ENCODE data around the gene CD53. TPM values are rescaled to one million over a fixed set of nuclear protein-coding genes. Genes with fewer than 3 reads are reported as not detected.

CD53 gene
- total RNA-seq, 2 donors from 2014 or later = 5.7 to 12.2 TPM

DNA sequence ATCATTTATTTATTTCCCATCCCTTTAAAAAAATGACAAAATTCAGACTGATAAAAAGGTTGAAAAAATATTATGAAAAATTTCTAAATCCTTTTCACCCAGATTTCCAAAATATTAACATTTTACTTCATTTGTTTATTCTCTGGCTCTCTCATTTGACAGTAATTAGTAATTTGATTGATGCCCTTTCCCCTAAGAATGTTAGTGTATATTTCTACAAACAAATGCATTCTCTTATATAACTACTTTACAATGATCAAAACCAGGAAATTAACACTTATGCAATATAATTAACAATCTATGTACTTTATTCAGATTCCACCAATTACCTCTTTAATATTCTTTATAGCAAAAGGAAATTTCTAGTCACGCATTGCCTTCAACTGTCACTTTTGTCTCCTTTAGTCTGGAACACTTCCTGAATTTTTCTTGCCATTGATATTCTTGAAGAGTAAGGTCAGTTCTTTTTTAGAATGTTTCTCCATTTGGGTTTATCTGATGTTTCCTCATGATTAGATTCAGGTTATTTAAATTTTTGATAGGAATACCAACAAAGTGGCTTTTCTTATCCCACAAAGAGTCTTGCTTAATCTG lies 3.9 kb downstream of the CD53 start:
- Histone ChIP-seq H3K9me3 (no peaks in the 10 kb centered on the region), H3K4me3 (no peak overlapping the region), H3K36me3 (no peaks in the 10 kb centered on the region), H3K27ac (no peak overlapping the region), H3K27me3 (replicated peaks; ENCODE audit: insufficient read depth) (no peaks in the 10 kb centered on the region), H3K4me1 (replicated peaks) (no peaks in the 10 kb centered on the region)
- DNase-seq (ENCODE audit: low spot score) = no peak
- TF ChIP-seq POLR2A (IDR thresholded peaks at IDR 0.05) (no peak), POLR2AphosphoS5 (IDR thresholded peaks at IDR 0.05) (no peak)
- TF ChIP-seq, protein P1, sequence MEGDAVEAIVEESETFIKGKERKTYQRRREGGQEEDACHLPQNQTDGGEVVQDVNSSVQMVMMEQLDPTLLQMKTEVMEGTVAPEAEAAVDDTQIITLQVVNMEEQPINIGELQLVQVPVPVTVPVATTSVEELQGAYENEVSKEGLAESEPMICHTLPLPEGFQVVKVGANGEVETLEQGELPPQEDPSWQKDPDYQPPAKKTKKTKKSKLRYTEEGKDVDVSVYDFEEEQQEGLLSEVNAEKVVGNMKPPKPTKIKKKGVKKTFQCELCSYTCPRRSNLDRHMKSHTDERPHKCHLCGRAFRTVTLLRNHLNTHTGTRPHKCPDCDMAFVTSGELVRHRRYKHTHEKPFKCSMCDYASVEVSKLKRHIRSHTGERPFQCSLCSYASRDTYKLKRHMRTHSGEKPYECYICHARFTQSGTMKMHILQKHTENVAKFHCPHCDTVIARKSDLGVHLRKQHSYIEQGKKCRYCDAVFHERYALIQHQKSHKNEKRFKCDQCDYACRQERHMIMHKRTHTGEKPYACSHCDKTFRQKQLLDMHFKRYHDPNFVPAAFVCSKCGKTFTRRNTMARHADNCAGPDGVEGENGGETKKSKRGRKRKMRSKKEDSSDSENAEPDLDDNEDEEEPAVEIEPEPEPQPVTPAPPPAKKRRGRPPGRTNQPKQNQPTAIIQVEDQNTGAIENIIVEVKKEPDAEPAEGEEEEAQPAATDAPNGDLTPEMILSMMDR (IDR thresholded peaks at IDR 0.05) = no peak
- WGBS = 75% methylated on average over 1 of the region's 1 CpG
- intact Hi-C loops (cut with DNase I) = no loop called here

DNA sequence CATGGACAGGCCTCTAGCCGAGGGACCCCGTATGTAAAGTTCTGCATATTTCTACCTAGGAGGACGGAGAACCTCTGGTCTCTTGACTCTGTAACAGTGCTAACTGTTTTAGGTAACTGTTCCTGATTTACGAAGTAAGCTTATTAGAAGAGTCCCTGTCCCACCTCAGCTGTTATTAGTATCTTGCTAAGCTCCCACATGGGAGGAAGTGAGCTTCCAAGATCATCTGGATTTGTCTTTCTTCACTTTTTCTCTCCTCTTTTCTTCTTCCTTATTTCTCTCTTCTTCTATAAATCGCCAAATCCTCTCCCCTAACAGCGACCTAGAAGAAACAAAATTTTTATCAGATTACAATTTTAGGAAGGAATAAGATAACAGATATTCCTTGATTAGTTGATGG lies 4.4 kb downstream of the CD53 start:
- Histone ChIP-seq H3K36me3 (no peaks in the 10 kb centered on the region), H3K27me3 (replicated peaks; ENCODE audit: insufficient read depth) (no peaks in the 10 kb centered on the region), H3K4me3 (no peak overlapping the region), H3K9me3 (no peaks in the 10 kb centered on the region), H3K4me1 (replicated peaks) (no peaks in the 10 kb centered on the region), H3K27ac (no peak overlapping the region)
- intact Hi-C loops (cut with DNase I) = no loop called here
- WGBS = 88% methylated on average over 6 of the region's 6 CpGs
- DNase-seq (ENCODE audit: low spot score) = no peak
- TF ChIP-seq POLR2A (IDR thresholded peaks at IDR 0.05) = no peak
- TF ChIP-seq, protein P1 (IDR thresholded peaks at IDR 0.05) = no peak
- TF ChIP-seq POLR2AphosphoS5 (IDR thresholded peaks at IDR 0.05) = no peak

DNA sequence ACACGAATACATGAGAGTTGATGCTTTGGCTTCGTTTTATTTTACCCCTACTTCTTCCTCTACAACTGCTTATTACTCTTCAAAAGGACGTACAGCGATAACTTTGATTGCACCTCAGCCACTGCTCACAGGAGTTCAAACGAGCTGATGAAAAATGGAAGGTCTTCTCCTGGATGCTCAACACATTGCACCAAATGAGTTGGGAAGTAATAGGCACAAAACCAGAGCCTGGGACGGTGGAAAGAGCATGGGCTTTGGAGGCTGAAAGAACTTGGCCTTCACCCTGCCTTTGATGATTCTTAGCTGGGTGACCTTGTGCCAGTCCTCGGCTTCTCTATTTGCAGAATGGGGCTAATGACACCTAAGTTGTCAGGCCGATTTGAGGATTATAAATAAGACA lies 4.8 kb downstream of the CD53 start:
- Histone ChIP-seq H3K4me1 (replicated peaks) (no peaks in the 10 kb centered on the region), H3K27me3 (replicated peaks; ENCODE audit: insufficient read depth) (no peaks in the 10 kb centered on the region), H3K27ac (no peak overlapping the region), H3K9me3 (no peaks in the 10 kb centered on the region), H3K36me3 (no peaks in the 10 kb centered on the region), H3K4me3 (no peak overlapping the region)
- intact Hi-C loops (cut with DNase I) = no loop called here
- 71% methylated on average over 8 of the region's 8 CpGs for WGBS
- no peak for DNase-seq (ENCODE audit: low spot score)
- TF ChIP-seq, protein P1 (IDR thresholded peaks at IDR 0.05) = no peak
- no peak for TF ChIP-seq POLR2AphosphoS5 (IDR thresholded peaks at IDR 0.05)
- no peak for TF ChIP-seq POLR2A (IDR thresholded peaks at IDR 0.05)

DNA sequence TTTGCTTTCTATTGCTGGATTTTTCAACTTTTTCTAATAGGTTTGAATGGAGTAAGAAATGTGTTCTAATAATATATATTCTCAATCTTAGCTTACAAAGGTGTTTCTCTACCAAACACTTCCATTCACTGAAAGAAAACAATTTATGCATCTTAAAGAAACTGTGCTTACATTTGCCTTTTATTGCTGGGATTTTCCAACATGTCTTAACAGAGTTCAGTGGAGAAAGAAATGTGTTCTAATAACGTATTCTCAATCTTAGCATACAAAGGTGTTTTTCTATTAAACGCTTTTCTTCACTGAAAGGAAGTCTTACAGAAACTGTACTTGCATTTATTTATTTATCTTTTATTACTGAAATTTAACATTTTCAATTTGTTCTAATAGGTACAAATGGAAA lies 5.6 kb downstream of the CD53 start:
- intact Hi-C loops (cut with DNase I) = no loop called here

DNA sequence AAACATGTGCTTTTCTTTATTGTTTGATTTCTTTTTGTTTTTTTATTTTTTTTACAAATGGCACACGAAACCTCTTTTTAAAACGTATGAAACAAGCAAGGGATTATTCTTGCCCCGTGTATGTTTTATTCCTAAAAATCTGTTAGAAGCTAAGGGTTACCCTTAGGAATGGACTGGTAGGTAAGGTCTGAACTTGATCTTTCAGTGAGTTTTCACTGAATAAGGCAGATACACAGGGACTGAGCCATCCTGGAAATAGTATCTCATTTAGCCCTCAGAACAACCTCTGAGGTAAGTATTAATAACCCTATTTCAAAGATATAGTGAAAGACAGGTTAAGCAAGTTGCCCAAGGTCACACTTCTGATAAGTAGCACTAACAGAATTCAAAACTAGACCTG lies 6.0 kb downstream of the CD53 start:
- no peak for DNase-seq (ENCODE audit: low spot score)
- Histone ChIP-seq H3K9me3 (no peaks in the 10 kb centered on the region), H3K27ac (no peak overlapping the region), H3K27me3 (replicated peaks; ENCODE audit: insufficient read depth) (no peaks in the 10 kb centered on the region), H3K36me3 (no peaks in the 10 kb centered on the region), H3K4me3 (no peak overlapping the region), H3K4me1 (replicated peaks) (no peaks in the 10 kb centered on the region)
- TF ChIP-seq POLR2AphosphoS5 (IDR thresholded peaks at IDR 0.05) (no peak), POLR2A (IDR thresholded peaks at IDR 0.05) (no peak)
- TF ChIP-seq, protein P1 (IDR thresholded peaks at IDR 0.05) = no peak
- intact Hi-C loops (cut with DNase I) = no loop called here
- WGBS = 57% methylated on average over 3 of the region's 3 CpGs

More for the DNA sequence above, 5.6 kb downstream of the CD53 start:
- DNase-seq (ENCODE audit: low spot score) = no peak
- Histone ChIP-seq H3K4me1 (replicated peaks) (no peaks in the 10 kb centered on the region), H3K4me3 (no peak overlapping the region), H3K27me3 (replicated peaks; ENCODE audit: insufficient read depth) (no peaks in the 10 kb centered on the region), H3K9me3 (no peaks in the 10 kb centered on the region), H3K36me3 (no peaks in the 10 kb centered on the region), H3K27ac (no peak overlapping the region)
- WGBS = 38% methylated on average over 2 of the region's 2 CpGs
- TF ChIP-seq POLR2AphosphoS5 (IDR thresholded peaks at IDR 0.05) = no peak
- no peak for TF ChIP-seq POLR2A (IDR thresholded peaks at IDR 0.05)
- TF ChIP-seq, protein P1 (IDR thresholded peaks at IDR 0.05) = no peak
